Measurements from ENCODE around the gene NT5C1A. TPM values are rescaled to one million over a fixed set of nuclear protein-coding genes. Genes with fewer than 3 reads are reported as not detected.

The NT5C1A gene
- total RNA-seq, 1 experiment from 2014 or later = not detected

- no peak for DNase-seq (ENCODE audit: low spot score)
- in situ Hi-C loops (cut with HindIII; ENCODE audit: low sequenced_read_pairs) = no loop called here
Observed at GRCh38 chr1:39668894-39669293, 3.0 kb downstream of the NT5C1A start.

- in situ Hi-C loops (cut with HindIII; ENCODE audit: low sequenced_read_pairs) = no loop called here
- no peak for DNase-seq (ENCODE audit: low spot score)
Observed at GRCh38 chr1:39668111-39668510, 3.8 kb downstream of the NT5C1A start.

- DNase-seq (ENCODE audit: low spot score) = no peak
- in situ Hi-C loops (cut with HindIII; ENCODE audit: low sequenced_read_pairs) = no loop called here
Observed at GRCh38 chr1:39666772-39667171, 5.1 kb downstream of the NT5C1A start.

GRCh38 chr1:39663559-39663958 is 8.3 kb downstream of the NT5C1A start:
- no peak for DNase-seq (ENCODE audit: low spot score)
- in situ Hi-C loops (cut with HindIII; ENCODE audit: low sequenced_read_pairs) = no loop called here

- DNase-seq (ENCODE audit: low spot score) = no peak
- in situ Hi-C loops (cut with HindIII; ENCODE audit: low sequenced_read_pairs) = no loop called here
Observed at GRCh38 chr1:39662861-39663260, 9.0 kb downstream of the NT5C1A start.

GRCh38 chr1:39659538-39659937 is 12.4 kb downstream of the NT5C1A start:
- no peak for DNase-seq (ENCODE audit: low spot score)
- in situ Hi-C loops (cut with HindIII; ENCODE audit: low sequenced_read_pairs) = no loop called here

GRCh38 chr1:39659110-39659509 is 12.8 kb downstream of the NT5C1A start:
- no peak for DNase-seq (ENCODE audit: low spot score)
- in situ Hi-C loops (cut with HindIII; ENCODE audit: low sequenced_read_pairs) = no loop called here

GRCh38 chr1:39657923-39658485 is 13.9 kb downstream of the NT5C1A start:
- in situ Hi-C loops (cut with HindIII; ENCODE audit: low sequenced_read_pairs) = no loop called here
- peak; percentile 54 for DNase-seq (ENCODE audit: low spot score)

- in situ Hi-C loops (cut with HindIII; ENCODE audit: low sequenced_read_pairs) = no loop called here
Observed at GRCh38 chr1:39657402-39657801, 14.5 kb downstream of the NT5C1A start.

GRCh38 chr1:39656391-39656790 is 15.5 kb downstream of the NT5C1A start:
- in situ Hi-C loops (cut with HindIII; ENCODE audit: low sequenced_read_pairs) = no loop called here
- peak; percentile 62 for DNase-seq (ENCODE audit: low spot score)

More at GRCh38 chr1:39657402-39657801, 14.5 kb downstream of the NT5C1A start:
- DNase-seq (ENCODE audit: low spot score) = no peak

- DNase-seq (ENCODE audit: low spot score) = no peak
- in situ Hi-C loops (cut with HindIII; ENCODE audit: low sequenced_read_pairs) = no loop called here
Observed at GRCh38 chr1:39655578-39656268, 16.2 kb downstream of the NT5C1A start.

- no peak for DNase-seq (ENCODE audit: low spot score)
- in situ Hi-C loops (cut with HindIII; ENCODE audit: low sequenced_read_pairs) = no loop called here
Observed at GRCh38 chr1:39654291-39654690, 17.6 kb downstream of the NT5C1A start.

- peak; percentile 90 for DNase-seq (ENCODE audit: low spot score)
- in situ Hi-C loops (cut with HindIII; ENCODE audit: low sequenced_read_pairs) = no loop called here
Observed at GRCh38 chr1:39653546-39654031, 18.3 kb downstream of the NT5C1A start.

GRCh38 chr1:39652554-39652953 is 19.4 kb downstream of the NT5C1A start:
- in situ Hi-C loops (cut with HindIII; ENCODE audit: low sequenced_read_pairs) = no loop called here
- DNase-seq (ENCODE audit: low spot score) = no peak

- no peak for DNase-seq (ENCODE audit: low spot score)
- in situ Hi-C loops (cut with HindIII; ENCODE audit: low sequenced_read_pairs) = no loop called here
Observed at GRCh38 chr1:39652105-39652504, 19.8 kb downstream of the NT5C1A start.

GRCh38 chr1:39650431-39650830 is 21.5 kb downstream of the NT5C1A start:
- in situ Hi-C loops (cut with HindIII; ENCODE audit: low sequenced_read_pairs) = no loop called here
- no peak for DNase-seq (ENCODE audit: low spot score)

- in situ Hi-C loops (cut with HindIII; ENCODE audit: low sequenced_read_pairs) = no loop called here
- no peak for DNase-seq (ENCODE audit: low spot score)
Observed at GRCh38 chr1:39649636-39650185, 22.2 kb downstream of the NT5C1A start.

GRCh38 chr1:39648496-39648895 is 23.4 kb downstream of the NT5C1A start:
- no peak for DNase-seq (ENCODE audit: low spot score)
- in situ Hi-C loops (cut with HindIII; ENCODE audit: low sequenced_read_pairs) = no loop called here

GRCh38 chr1:39647247-39647646 is 24.7 kb downstream of the NT5C1A start:
- no peak for DNase-seq (ENCODE audit: low spot score)
- in situ Hi-C loops (cut with HindIII; ENCODE audit: low sequenced_read_pairs) = no loop called here

- in situ Hi-C loops (cut with HindIII; ENCODE audit: low sequenced_read_pairs) = no loop called here
- DNase-seq (ENCODE audit: low spot score) = no peak
Observed at GRCh38 chr1:39646232-39647081, 25.4 kb downstream of the NT5C1A start.
